B cell (primary cell): ENCODE results near the gene PDE4A. TPM values are rescaled to one million over a fixed set of nuclear protein-coding genes. Genes with fewer than 3 reads are reported as not detected.

Source experiments
- ATAC-seq: fragments of 200-7000 bp; cut with Tn5 transposase; one replicate; pipeline ENCODE4 v1.10.0; 2021; ENCODE audit warnings: low read depth, mild to moderate bottlenecking, moderate number of reproducible peaks, moderate library complexity
- CTCF ChIA-PET: fragments of 350-600 bp; sonication (Branson Sonifier 250); formaldehyde crosslinking; loops from one replicate; lab custom pipeline; 2021; ENCODE audit warnings: antibody characterized with exemption, inconsistent platforms; lab: Charles Lee
- POLR2A ChIA-PET: fragments of 350-600 bp; sonication (Branson Sonifier 250); formaldehyde crosslinking; loops from one replicate; lab custom pipeline; 2021; ENCODE audit warnings: antibody characterized with exemption; lab: Charles Lee
- DNase-seq: peaks from one replicate; pipeline ENCODE4 v3.0.0; 2013
- H2AFZ ChIP-seq: 2 replicates; pipeline ENCODE4 v1.6.1; 2012; ENCODE audit warnings: mild to moderate bottlenecking, low read depth, low read length; ENCODE audit not compliant: insufficient read depth, poor library complexity, severe bottlenecking
- H3K27ac ChIP-seq, 2 donors: 1 replicate in 1 of 2; 2 replicates in 1 of 2; pipeline ENCODE4 v1.5.1; 2012 to 2013; ENCODE audit warnings: low read length in 2 of 2, mild to moderate bottlenecking in 2 of 2, moderate library complexity in 1 of 2
- H3K27me3 ChIP-seq, 4 experiments: fragments of 200-600 bp in 1 of 4; sonication (generic) in 1 of 4; replicated peaks in 1 of 4; 1 replicate in 2 of 4; 2 replicates in 2 of 4; pipeline versions ENCODE4 v1.6.1 to v1.7.0; 2013 to 2016; ENCODE audit warnings: low read length in 3 of 4, mild to moderate bottlenecking in 2 of 4, mixed read lengths in 1 of 4, moderate library complexity in 1 of 4; ENCODE audit not compliant: insufficient read depth in 4 of 4, control insufficient read depth in 3 of 4; ENCODE audit errors: control extremely low read depth in 1 of 4
- H3K36me3 ChIP-seq, 2 experiments: replicated peaks in 1 of 2; 1 replicate in 1 of 2; 2 replicates in 1 of 2; pipeline versions ENCODE4 v1.6.1 to v1.7.1; 2013; ENCODE audit warnings: low read length in 1 of 2; ENCODE audit not compliant: insufficient read depth in 2 of 2, control insufficient read depth in 1 of 2; ENCODE audit errors: control extremely low read depth in 1 of 2, extremely low read depth in 1 of 2
- H3K4me1 ChIP-seq, 2 donors: fragments of 200-600 bp in 1 of 2; sonication (generic) in 1 of 2; 1 replicate in 1 of 2; 2 replicates in 1 of 2; pipeline versions ENCODE4 v1.5.1 to v1.6.1; 2013 to 2017; ENCODE audit warnings: low read length in 2 of 2; ENCODE audit not compliant: control insufficient read depth in 2 of 2, insufficient read depth in 2 of 2
- H3K4me2 ChIP-seq: replicated peaks from 2 replicates; pipeline ENCODE3; 2012; ENCODE audit warnings: mild to moderate bottlenecking, low read depth, low read length; ENCODE audit not compliant: poor library complexity, severe bottlenecking
- H3K4me3 ChIP-seq, 5 experiments: fragments of 200-600 bp in 1 of 5; sonication (generic) in 1 of 5; 1 replicate in 3 of 5; 2 replicates in 2 of 5; pipeline versions ENCODE4 v1.5.1 to v1.7.0; 2011 to 2016; ENCODE audit warnings: low read length in 4 of 5, mild to moderate bottlenecking in 4 of 5, low read depth in 2 of 5, control low read depth in 1 of 5, moderate library complexity in 1 of 5; ENCODE audit not compliant: insufficient read depth in 1 of 5; ENCODE audit errors: control extremely low read depth in 1 of 5, extremely low read depth in 1 of 5
- H3K79me2 ChIP-seq: fragments of 200-600 bp; sonication (generic); one replicate; pipeline ENCODE4 v1.6.0; 2016; ENCODE audit warnings: low read length; ENCODE audit not compliant: control insufficient read depth, insufficient read depth
- H3K9ac ChIP-seq: fragments of 200-600 bp; sonication (generic); 2 replicates; pipeline ENCODE4 v1.6.1; 2017; ENCODE audit warnings: mild to moderate bottlenecking, low read length, moderate library complexity
- H3K9me3 ChIP-seq, 3 donors: one replicate each; pipeline versions ENCODE4 v1.6.1 to v1.7.1; 2013; ENCODE audit warnings: low read length in 2 of 3; ENCODE audit not compliant: control insufficient read depth in 2 of 3, insufficient read depth in 1 of 3; ENCODE audit errors: control extremely low read depth in 1 of 3
- H4K20me1 ChIP-seq: 2 replicates; pipeline ENCODE4 v1.6.0; 2012; ENCODE audit warnings: mild to moderate bottlenecking, low read length; ENCODE audit not compliant: insufficient read depth, control insufficient read depth, poor library complexity, severe bottlenecking
- H3K27ac Mint-ChIP-seq: one replicate; pipeline ENCODE4 v1.8.0; 2021; ENCODE audit warnings: mixed read lengths
- H3K27me3 Mint-ChIP-seq: one replicate; pipeline ENCODE4 v1.8.0; 2021; ENCODE audit warnings: mixed read lengths
- H3K4me1 Mint-ChIP-seq: one replicate; pipeline ENCODE4 v1.8.0; 2021; ENCODE audit warnings: mixed read lengths
- H3K4me3 Mint-ChIP-seq: one replicate; pipeline ENCODE4 v1.8.0; 2021; ENCODE audit warnings: mixed read lengths
- H3K9me3 Mint-ChIP-seq: one replicate; pipeline ENCODE4 v1.8.0; 2022; ENCODE audit warnings: mixed read lengths; ENCODE audit not compliant: insufficient read depth
- EZH2 ChIP-seq: IDR thresholded peaks from 2 replicates; pipeline ENCODE4 v1.6.1; 2012; ENCODE audit warnings: borderline replicate concordance, low read depth, mild to moderate bottlenecking, moderate library complexity, low read length; ENCODE audit not compliant: insufficient read depth, poor library complexity, severe bottlenecking
- WGBS: methylation state at CpG from one replicate; pipeline ENCODE4 v1.1.5; 2013; ENCODE audit warnings: missing lambda C conversion rate; ENCODE audit not compliant: insufficient coverage; 5-methylcytosine and 5-hydroxymethylcytosine counted together
- intact Hi-C: fragments of 100-400 bp; cut with micrococcal nuclease; formaldehyde crosslinking; loops from one replicate; pipeline ENCODE4 v1.10.0; 2022
- polyA plus RNA-seq: library from polyadenylated mRNA; depleted of rRNA; stranded (reverse); fragments of >200 nt; gene quantifications from 2 replicates; pipeline ENCODE4 v1.2.3, GENCODE V29; 2012
- total RNA-seq, 2 donors: library from RNA; stranded (reverse); fragments of 120-200 nt in 1 of 2; gene quantifications; 1 replicate in 1 of 2; 2 replicates in 1 of 2; pipeline versions ENCODE4 v1.2.3 to v1.2.4, GENCODE V29; 2013 to 2022
- TF ChIP-seq, protein P1 (sequence below): fragments of 200-600 bp; IDR thresholded peaks from one replicate; pipeline ENCODE4 v1.8.0; 2022; ENCODE audit warnings: antibody characterized with exemption, mild to moderate bottlenecking

Gene PDE4A
- total and polyA plus RNA-seq, 2 donors (not counting 1 experiment from before 2014, with no cell fraction given) = 1.5 to 10.9 TPM

GRCh38 chr19:10478476-10478875 is 58.1 kb downstream of the PDE4A start:
- Mint-ChIP-seq H3K27ac (no peak overlapping the region), H3K9me3 (no peaks in the 10 kb centered on the region)
- ATAC-seq = no peak

DNA sequence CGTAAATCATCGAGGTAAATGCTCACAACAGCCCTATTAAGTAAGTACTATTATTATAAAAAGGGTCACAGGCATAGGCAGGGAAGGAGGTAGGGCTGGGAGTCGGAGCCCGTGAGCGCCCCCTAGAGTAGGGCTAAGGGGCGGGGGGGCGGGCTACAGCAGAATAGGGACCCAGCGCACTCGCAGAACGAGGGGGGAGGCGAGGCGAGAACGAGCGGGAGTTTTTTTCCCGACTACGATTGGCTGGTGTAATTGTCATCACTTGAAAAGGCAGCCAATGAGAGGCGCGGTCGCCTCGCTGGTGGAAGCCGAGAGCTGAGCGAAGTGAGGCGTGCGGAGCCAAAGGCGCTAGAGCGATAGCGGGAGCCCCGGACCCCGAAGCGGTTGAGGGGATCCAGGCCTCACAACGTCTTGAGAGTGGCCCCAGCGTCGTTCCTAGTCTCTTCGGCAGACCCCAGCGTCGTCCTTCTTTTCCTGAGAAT is 58.6 kb downstream of the PDE4A start:
- Mint-ChIP-seq H3K9me3 (no peaks in the 10 kb centered on the region), H3K4me1 (peaks cover 16% of the 10 kb centered on the region), H3K4me3 (peak overlapping the region; percentile 55), H3K27me3 (no peaks in the 10 kb centered on the region), H3K27ac (peak overlapping the region; percentile 37)
- Histone ChIP-seq H3K9me3 (no peaks in the 10 kb centered on the region), H3K4me1 (peaks cover 9 to 13% of the 10 kb centered on the region in 2 donors), H2AFZ (peak overlapping the region; percentile 56), H3K36me3 (no peaks in the 10 kb centered on the region), H4K20me1 (no peaks in the 10 kb centered on the region), H3K9ac (peak overlapping the region; percentile 16), H3K4me3 (peak overlapping the region in 4 of 5 experiments; percentile 5 to 41 (median 16)), H3K79me2 (no peaks in the 10 kb centered on the region), H3K27ac (no peak overlapping the region), H3K4me2 (peak overlapping the region; percentile 70), H3K27me3 (no peaks in the 10 kb centered on the region)
- intact Hi-C loops = loop anchor here (1.0 kb wide), 1 partner anchor 75 kb away; no protein-coding TSS in a partner anchor
- WGBS = 7% methylated on average over 34 of the region's 36 CpGs
- CTCF ChIA-PET = interaction anchor here (0.6 to 2.1 kb wide), 6 partner anchors 17 to 221 kb away, joined by 3 to 6 read pairs (median 3); partner anchors contain the start of gene CDC37
- ATAC-seq (peak; percentile 91), DNase-seq (peak; percentile 90)
- TF ChIP-seq, protein P1, sequence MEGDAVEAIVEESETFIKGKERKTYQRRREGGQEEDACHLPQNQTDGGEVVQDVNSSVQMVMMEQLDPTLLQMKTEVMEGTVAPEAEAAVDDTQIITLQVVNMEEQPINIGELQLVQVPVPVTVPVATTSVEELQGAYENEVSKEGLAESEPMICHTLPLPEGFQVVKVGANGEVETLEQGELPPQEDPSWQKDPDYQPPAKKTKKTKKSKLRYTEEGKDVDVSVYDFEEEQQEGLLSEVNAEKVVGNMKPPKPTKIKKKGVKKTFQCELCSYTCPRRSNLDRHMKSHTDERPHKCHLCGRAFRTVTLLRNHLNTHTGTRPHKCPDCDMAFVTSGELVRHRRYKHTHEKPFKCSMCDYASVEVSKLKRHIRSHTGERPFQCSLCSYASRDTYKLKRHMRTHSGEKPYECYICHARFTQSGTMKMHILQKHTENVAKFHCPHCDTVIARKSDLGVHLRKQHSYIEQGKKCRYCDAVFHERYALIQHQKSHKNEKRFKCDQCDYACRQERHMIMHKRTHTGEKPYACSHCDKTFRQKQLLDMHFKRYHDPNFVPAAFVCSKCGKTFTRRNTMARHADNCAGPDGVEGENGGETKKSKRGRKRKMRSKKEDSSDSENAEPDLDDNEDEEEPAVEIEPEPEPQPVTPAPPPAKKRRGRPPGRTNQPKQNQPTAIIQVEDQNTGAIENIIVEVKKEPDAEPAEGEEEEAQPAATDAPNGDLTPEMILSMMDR = peak; percentile 80
- no peak for TF ChIP-seq EZH2
- POLR2A ChIA-PET = interaction anchor here (0.5 kb wide), 1 partner anchor 375 kb away, joined by 6 read pairs; no protein-coding TSS in a partner anchor

More at GRCh38 chr19:10478476-10478875, 58.1 kb downstream of the PDE4A start:
- Histone ChIP-seq H3K27ac (no peak overlapping the region), H4K20me1 (no peaks in the 10 kb centered on the region), H3K79me2 (no peaks in the 10 kb centered on the region), H3K27me3 (no peaks in the 10 kb centered on the region), H3K9ac (no peak overlapping the region), H3K4me1 (peaks cover 9 to 13% of the 10 kb centered on the region in 2 donors), H3K4me3 (peak overlapping the region in 2 of 5 experiments; percentile 25 to 41), H3K4me2 (peak overlapping the region; percentile 70), H3K9me3 (no peaks in the 10 kb centered on the region), H2AFZ (no peak overlapping the region), H3K36me3 (no peaks in the 10 kb centered on the region)
- ChIA-PET CTCF (interaction anchor here (0.6 to 2.1 kb wide), 6 partner anchors 17 to 221 kb away, joined by 3 to 6 read pairs (median 3); partner anchors contain the start of gene CDC37), POLR2A (interaction anchor here (0.5 kb wide), 1 partner anchor 375 kb away, joined by 6 read pairs; no protein-coding TSS in a partner anchor)
- intact Hi-C loops = no loop called here
- TF ChIP-seq EZH2 = no peak
- TF ChIP-seq, protein P1 = no peak
- no peaks in the 10 kb centered on the region for H3K27me3 Mint-ChIP-seq
- no peak for DNase-seq
- no CpG with 5 or more reads among the region's 5 CpGs for WGBS
- peaks cover 14% of the 10 kb centered on the region for H3K4me1 Mint-ChIP-seq
- H3K4me3 Mint-ChIP-seq = no peak overlapping the region
